ENCODE data around the gene HSPA2.

DNA sequence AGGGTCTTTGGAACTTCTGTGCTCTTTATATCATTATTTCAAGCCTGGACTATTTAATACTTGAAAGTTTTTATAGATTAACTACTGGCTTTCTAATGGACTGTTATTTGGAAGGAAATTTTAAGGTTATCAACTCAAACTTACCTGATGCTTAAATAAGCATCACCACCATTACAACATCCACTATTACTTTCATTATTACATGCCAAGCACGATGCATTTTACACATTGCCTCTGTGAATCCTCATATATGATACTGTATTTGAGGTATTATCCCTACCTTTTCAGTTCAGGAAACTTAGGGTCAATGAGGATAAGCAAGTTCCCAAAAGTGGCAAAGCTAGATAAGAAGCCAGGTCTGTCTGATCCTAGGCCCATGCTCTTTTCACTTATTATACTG, 23.6 kb upstream of the HSPA2 start:
- no peak for TF ChIP-seq CTCF (IDR thresholded peaks at IDR 0.05)
- TF ChIP-seq EZH2 (IDR thresholded peaks at IDR 0.05; ENCODE audit: borderline replicate concordance, insufficient read depth, low read depth, low read length, poor library complexity, severe bottlenecking), result no peak

All from B cell (primary cell).